CMK (cell line): Measurements from ENCODE around the gene CSNK2A3.
"Not testable (repeated sequence)": the region's sequence is repeated elsewhere in the genome, so short reads cannot be mapped to it uniquely, and the experiment has no call there.

ENCODE experiments used
- DNase-seq: peaks from one replicate; pipeline ENCODE4 v3.0.0-alpha.2; 2010; ENCODE audit warnings: low read depth

The CSNK2A3 gene

GRCh38 chr11:11352878-11353277, at the start of gene CSNK2A3:
Gene CSNK2A3 (minus strand): TSS chr11:11353250. CDS start chr11:11353119, 131 bp downstream.
- DNase-seq = not testable (repeated sequence)

GRCh38 chr11:11401960-11402535, 49.0 kb upstream of the CSNK2A3 start:
- no peak for DNase-seq

- DNase-seq = no peak
Measured at GRCh38 chr11:11400635-11401232, 47.7 kb upstream of the CSNK2A3 start.

GRCh38 chr11:11400121-11400520, 47.1 kb upstream of the CSNK2A3 start:
- DNase-seq = no peak

DNA sequence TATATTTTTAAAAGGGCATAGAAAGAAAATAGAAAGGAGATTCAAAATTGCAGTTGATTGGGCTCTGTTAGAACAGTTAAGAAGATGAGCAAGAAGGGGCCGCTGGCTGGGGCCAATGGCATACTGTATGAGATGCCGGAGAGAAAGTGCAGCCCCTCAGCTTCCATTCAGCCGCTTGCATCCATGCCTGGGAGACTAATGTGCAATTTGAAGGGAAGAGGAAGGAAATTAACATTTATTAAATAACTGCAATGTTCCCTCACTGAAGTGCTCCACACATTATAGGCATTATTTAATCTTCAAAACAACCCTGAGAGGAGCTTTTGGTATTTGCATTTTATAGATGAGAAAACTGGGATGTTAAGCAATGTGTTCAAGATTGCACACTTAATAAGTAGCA, 44.7 kb upstream of the CSNK2A3 start:
- DNase-seq = no peak

GRCh38 chr11:11397036-11397415, 44.0 kb upstream of the CSNK2A3 start:
- DNase-seq = no peak

GRCh38 chr11:11396301-11397035, 43.4 kb upstream of the CSNK2A3 start:
- DNase-seq = no peak

- DNase-seq = no peak
Measured at GRCh38 chr11:11395126-11395525, 42.1 kb upstream of the CSNK2A3 start.

GRCh38 chr11:11394241-11394640, 41.2 kb upstream of the CSNK2A3 start:
- DNase-seq = no peak

DNA sequence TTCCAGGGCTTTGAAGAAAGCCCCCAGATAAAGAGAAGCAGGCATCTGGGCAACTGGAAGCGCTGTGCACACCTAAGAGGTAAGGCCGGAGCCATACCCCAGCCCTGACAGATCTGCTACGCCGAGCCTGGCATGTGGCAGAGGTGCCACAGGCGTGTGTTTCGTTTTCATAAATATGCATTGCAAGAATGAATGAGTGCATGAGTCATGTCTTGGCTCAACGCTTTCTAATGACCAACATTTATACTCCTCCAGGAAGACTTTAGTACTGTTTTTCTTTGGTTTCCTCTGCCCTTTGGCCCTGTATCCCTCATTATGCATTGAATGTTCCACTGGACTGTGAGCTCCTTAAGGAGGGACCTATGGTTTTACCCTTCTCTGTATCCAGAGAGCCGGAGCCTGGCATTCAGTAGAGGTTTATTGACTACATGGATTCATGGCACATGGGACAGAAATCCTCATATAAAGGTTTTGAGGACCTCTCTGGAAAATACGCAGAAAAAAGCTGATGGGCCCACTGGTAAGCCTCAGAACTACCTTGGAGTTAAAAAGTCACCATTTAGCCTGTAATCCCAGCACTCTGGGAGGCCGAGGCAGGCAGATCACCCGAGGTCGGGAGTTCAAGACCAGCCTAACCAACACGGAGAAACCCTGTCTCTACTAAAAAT, 38.9 kb upstream of the CSNK2A3 start:
- no peak for DNase-seq

DNA sequence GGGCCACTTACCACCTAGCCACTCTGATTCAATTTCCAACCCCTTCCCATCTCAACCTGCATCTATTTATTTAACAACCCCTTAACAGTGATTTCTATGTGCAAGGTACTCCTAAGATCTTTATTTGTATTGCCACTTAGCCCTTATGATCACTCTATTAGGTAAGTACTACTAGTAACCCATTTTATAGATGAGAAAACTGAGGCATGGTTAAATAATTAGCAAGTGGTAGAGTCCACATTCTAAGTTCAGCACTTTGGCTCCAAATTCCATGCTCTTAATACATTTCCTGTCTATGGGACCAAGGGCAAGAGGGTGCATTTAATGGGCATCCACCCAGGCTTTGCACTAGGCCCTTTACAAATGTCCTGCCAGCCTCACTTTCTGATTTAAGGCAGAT, 38.1 kb upstream of the CSNK2A3 start:
- no peak for DNase-seq

- no peak for DNase-seq
Measured at GRCh38 chr11:11390068-11390771, 37.2 kb upstream of the CSNK2A3 start.

DNA sequence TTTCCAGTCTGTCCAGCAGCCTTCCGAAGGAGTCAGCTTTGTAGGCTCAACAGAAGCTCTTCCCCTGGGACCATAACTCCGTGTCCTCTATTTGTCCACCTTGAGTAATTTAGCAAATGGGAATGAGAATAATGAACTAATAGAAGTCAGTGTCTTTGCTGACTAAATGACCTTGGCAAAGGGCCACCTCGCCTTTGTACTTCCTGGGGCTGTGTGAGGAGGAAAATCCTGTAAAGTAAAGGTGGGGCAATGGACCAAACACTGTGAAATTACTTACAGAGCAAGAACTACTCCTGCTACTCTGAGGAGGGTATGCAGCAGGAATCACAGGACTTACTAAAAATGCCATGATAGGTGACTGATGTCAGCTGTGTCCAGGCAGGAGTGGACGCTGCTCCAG, 36.2 kb upstream of the CSNK2A3 start:
- DNase-seq = no peak

GRCh38 chr11:11387622-11388305, 34.7 kb upstream of the CSNK2A3 start:
- no peak for DNase-seq

GRCh38 chr11:11387207-11387606, 34.2 kb upstream of the CSNK2A3 start:
- no peak for DNase-seq

GRCh38 chr11:11384829-11385228, 31.8 kb upstream of the CSNK2A3 start:
- DNase-seq = no peak

DNA sequence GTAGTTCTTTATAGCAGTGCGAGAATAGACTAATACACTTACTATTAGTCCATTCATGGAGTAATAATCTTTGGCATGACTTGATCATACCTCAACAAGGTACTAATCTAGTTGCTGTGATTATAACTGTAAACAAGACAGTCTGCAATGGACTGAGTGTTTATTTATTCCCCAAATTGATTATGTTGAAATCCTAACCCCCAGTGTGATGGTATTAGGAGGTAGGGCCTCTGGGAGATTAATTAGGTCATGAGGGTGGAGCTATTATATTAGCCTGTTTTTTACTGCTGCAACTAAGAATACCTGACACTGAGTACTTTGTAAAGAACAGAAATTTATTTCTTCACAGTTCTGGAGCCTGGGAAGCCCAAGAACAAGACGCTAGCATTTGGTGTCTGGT, 30.9 kb upstream of the CSNK2A3 start:
- no peak for DNase-seq

DNA sequence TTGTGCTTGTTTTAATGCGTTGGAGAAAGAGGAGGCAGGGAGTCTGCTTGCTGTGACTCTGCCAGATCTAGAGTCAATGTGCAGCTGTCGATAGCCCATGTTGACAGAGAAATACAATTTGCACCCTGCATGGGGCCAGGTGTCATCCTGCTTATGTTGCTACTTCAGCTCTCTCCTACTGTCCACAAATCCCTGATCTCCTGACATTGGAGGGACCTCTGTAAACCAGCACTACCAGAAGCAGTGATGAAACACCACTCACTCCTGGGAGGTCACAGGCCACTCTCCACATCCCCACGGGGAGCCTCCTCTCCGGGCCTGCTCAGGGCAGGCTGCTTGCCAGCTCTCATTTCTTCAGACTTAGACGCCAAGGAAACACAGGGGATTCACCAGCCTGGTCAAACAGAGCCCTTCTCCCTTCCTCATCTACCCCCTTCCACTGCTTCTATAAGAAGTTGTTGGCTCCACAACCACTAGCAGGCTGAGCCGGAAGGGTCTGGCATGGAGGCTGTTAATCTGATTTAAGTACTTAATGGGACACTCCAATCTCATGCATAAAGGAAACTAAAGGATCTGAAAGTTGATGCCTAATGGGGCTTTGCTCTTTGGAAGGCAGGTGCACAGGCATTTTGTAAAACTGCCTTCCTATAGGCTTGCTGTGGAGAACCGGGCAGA, 29.9 kb upstream of the CSNK2A3 start:
- DNase-seq = no peak

GRCh38 chr11:11381471-11382105, 28.5 kb upstream of the CSNK2A3 start:
- DNase-seq = no peak

DNA sequence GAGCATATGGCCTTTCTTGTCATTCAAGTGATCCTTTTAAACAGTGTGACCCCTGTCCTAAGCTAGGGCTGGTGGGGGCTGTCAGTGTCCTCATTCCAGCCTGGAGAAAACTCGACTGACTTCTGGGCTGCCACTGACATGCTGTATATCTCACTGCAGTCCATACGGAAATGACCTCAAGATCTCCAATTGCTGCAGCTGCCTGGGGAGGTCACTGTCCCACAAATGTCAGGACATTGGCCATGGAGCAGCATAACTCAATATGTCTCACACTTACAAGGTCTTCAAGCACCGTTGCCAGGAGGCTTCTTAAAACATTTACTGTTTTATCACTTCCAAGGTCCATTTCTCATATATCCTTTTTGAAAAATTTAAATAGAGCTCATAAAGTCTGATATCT, 27.8 kb upstream of the CSNK2A3 start:
- DNase-seq = no peak

GRCh38 chr11:11380340-11380739, 27.3 kb upstream of the CSNK2A3 start:
- no peak for DNase-seq
